Mammary epithelial cell (primary cell): Measurements from ENCODE around the gene LPP.

Experiments
- CTCF ChIP-seq, 2 donors: IDR thresholded peaks in 1 of 2; conservative IDR thresholded peaks in 1 of 2; 2 replicates each; pipeline ENCODE4 v1.5.1; 2011 to 2012; ENCODE audit warnings: inconsistent platforms in 2 of 2, low read length in 2 of 2, mild to moderate bottlenecking in 2 of 2, control low read depth in 1 of 2, low read depth in 1 of 2; ENCODE audit not compliant: insufficient read depth in 1 of 2; ENCODE audit errors: extremely low read depth in 1 of 2
- EZH2 ChIP-seq: IDR thresholded peaks from 2 replicates; pipeline ENCODE4 v1.6.1; 2012; ENCODE audit warnings: low read length, inconsistent platforms, borderline replicate concordance

GRCh38 chr3:188123170-188123905, 30.6 kb upstream of the LPP start:
- TF ChIP-seq CTCF (conservative IDR thresholded peaks at IDR 0.05 in 1 of 2, IDR thresholded peaks at IDR 0.05 in 1 of 2; ENCODE audit: extremely low read depth in 1 of 2, insufficient read depth in 1 of 2, low read depth in 1 of 2, low read length in 2 of 2) (no peak), EZH2 (no peak)
